Measurements from ENCODE around the gene CHCHD1.
A peak's percentile ranks its signal among the peaks of the same experiment; 100 is the strongest.

Gene CHCHD1

DNA sequence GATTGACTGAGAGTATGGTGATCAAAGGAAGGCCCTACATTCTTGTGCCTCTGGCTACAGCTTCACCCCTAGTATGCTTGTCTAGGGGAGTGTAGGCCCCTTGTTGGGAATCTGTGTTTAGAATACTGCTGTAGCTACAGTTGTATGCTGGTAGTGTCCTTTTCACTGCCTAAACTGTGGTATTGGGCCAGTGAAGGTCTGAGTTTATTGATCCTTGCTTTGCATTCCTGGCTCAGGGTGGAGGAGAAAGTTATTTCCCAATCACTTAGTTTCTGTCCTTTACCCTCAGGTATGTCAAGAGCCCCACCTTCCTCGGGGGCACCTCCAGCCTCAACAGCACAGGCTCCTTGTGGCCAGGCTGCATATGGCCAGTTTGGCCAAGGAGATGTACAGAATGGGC is 31.0 kb upstream of the CHCHD1 start:
- no peaks in the 10 kb centered on the region for H3K27me3 ChIP-seq (ENCODE audit: control insufficient read depth, insufficient read depth, low read length)
- no peaks in the 10 kb centered on the region for H3K9me3 ChIP-seq (ENCODE audit: control insufficient read depth, low read length)
- no peaks in the 10 kb centered on the region for H3K4me1 ChIP-seq (ENCODE audit: control insufficient read depth, insufficient read depth, low read length)
- H3K36me3 ChIP-seq (ENCODE audit: control insufficient read depth, insufficient read depth, low read length): peaks cover 9% of the 10 kb centered on the region
- no peak overlapping the region for H3K9ac ChIP-seq (ENCODE audit: low read length)
- H3K4me3 ChIP-seq (ENCODE audit: low read length): no peak overlapping the region

DNA sequence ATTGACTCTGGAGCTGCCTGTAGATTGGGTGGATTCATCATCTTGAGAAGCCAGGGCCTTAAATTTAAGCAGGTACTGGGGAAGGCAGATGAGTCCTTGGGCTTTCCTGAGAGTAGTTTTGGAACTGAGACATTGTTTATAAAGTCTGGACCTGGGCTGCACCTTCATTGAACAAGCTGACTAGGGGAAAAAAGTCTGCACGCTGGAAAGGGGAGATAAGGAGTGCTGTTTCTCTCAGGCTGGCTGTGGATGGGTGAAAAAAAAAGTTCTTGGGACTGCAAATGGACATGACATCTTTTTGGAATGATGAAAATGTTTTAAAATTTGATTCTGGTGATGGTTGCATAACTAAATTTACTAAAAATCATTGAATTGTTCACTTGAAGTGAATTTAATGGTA is 25.7 kb upstream of the CHCHD1 start:
- Histone ChIP-seq H3K9ac (ENCODE audit: low read length) (no peak overlapping the region), H3K36me3 (ENCODE audit: control insufficient read depth, insufficient read depth, low read length) (peaks cover 28% of the 10 kb centered on the region), H3K4me3 (ENCODE audit: low read length) (no peak overlapping the region), H3K27me3 (ENCODE audit: control insufficient read depth, insufficient read depth, low read length) (no peaks in the 10 kb centered on the region), H3K9me3 (ENCODE audit: control insufficient read depth, low read length) (no peaks in the 10 kb centered on the region), H3K4me1 (ENCODE audit: control insufficient read depth, insufficient read depth, low read length) (no peaks in the 10 kb centered on the region)

DNA sequence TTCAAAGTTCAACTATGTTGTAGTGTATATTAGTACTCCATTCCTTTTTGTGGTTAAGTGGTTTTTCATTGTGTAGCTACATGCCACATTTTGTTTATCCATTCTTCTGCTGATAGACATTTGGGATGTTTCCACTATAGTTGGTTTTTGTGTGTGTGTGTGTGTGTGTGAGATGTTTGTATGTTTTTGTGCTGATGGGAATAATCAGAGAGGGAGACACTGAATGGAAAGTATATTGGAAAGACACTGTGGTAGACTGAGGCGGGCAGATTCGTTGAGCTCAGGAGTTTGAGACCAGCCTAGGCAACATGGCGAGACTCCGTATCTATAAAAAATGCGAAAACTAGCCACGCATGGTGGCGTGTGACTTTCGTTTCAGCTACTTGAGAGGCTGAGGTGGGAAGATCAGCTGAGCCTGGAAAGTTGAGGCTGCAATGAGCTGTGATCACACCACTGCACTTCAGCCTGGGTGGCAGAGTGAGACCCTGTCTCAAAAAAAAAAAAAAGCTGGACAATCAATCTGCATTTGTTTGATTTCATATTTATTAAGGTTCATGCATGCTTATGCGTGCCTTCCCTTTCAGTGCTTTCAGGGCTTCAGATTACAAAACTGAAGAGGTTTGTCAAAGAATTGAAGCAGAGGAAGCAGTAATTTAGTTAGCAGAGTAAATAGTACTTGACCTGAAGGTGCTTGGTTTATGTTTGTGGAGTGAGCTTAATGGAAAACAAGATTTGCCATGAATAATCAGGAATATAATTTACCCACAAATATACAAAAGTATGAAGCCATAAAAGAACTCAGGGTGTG is 22.9 kb upstream of the CHCHD1 start:
- H3K9me3 ChIP-seq (ENCODE audit: control insufficient read depth, low read length): no peaks in the 10 kb centered on the region
- H3K4me1 ChIP-seq (ENCODE audit: control insufficient read depth, insufficient read depth, low read length): no peaks in the 10 kb centered on the region
- no peak overlapping the region for H3K4me3 ChIP-seq (ENCODE audit: low read length)
- no peak overlapping the region for H3K9ac ChIP-seq (ENCODE audit: low read length)
- H3K27me3 ChIP-seq (ENCODE audit: control insufficient read depth, insufficient read depth, low read length): no peaks in the 10 kb centered on the region
- peaks cover 30% of the 10 kb centered on the region for H3K36me3 ChIP-seq (ENCODE audit: control insufficient read depth, insufficient read depth, low read length)

GRCh38 chr10:73759512-73760115 is 22.2 kb upstream of the CHCHD1 start:
- H3K36me3 ChIP-seq (ENCODE audit: control insufficient read depth, insufficient read depth, low read length): peaks cover 30% of the 10 kb centered on the region
- H3K4me1 ChIP-seq (ENCODE audit: control insufficient read depth, insufficient read depth, low read length): no peaks in the 10 kb centered on the region
- H3K4me3 ChIP-seq (ENCODE audit: low read length): no peak overlapping the region
- H3K27me3 ChIP-seq (ENCODE audit: control insufficient read depth, insufficient read depth, low read length): no peaks in the 10 kb centered on the region
- no peak overlapping the region for H3K9ac ChIP-seq (ENCODE audit: low read length)
- no peaks in the 10 kb centered on the region for H3K9me3 ChIP-seq (ENCODE audit: control insufficient read depth, low read length)

DNA sequence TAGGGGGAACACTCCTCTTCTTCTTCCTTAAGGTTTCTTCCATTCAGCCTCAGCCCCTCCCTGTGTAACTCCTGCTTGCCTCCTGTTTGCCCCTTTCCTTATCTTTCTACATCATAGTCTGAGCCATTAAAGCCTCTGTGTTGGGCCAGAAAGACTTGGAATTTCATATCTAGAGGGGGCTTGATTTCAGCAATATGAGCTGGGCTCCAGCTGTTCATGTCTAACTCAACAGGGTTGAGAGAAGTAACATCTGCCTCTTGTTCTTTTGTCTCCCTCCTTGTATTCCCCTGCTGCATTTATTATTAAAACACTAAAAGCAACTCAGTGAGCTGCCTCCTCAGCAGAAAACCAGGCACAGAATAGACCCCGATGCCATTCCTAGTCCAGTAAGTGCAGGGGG is 20.1 kb upstream of the CHCHD1 start:
- H3K9ac ChIP-seq (ENCODE audit: low read length): no peak overlapping the region
- no peaks in the 10 kb centered on the region for H3K4me1 ChIP-seq (ENCODE audit: control insufficient read depth, insufficient read depth, low read length)
- H3K27me3 ChIP-seq (ENCODE audit: control insufficient read depth, insufficient read depth, low read length): no peaks in the 10 kb centered on the region
- no peaks in the 10 kb centered on the region for H3K9me3 ChIP-seq (ENCODE audit: control insufficient read depth, low read length)
- H3K4me3 ChIP-seq (ENCODE audit: low read length): no peak overlapping the region
- H3K36me3 ChIP-seq (ENCODE audit: control insufficient read depth, insufficient read depth, low read length): peaks cover 35% of the 10 kb centered on the region

DNA sequence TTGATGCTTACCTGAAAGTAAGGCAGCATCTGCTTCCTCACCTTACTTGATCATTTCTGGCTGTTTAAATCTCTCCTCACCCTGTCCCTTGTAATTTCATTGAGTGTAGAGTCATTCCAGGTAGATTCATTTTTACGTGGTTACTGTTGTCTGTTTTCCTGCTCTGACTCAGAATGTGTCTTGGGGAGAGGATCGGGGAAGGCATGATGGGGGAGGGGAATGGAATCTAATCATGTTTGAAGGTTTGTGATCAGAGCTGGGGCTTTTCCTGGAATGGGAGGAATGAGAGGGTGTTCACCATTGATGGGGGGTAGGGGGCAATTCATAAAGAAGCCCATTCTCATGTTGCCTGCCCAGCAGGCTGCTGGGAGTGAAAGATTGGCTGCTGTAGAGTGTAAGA is 18.9 kb upstream of the CHCHD1 start:
- Histone ChIP-seq H3K4me1 (ENCODE audit: control insufficient read depth, insufficient read depth, low read length) (no peaks in the 10 kb centered on the region), H3K27me3 (ENCODE audit: control insufficient read depth, insufficient read depth, low read length) (no peaks in the 10 kb centered on the region), H3K9ac (ENCODE audit: low read length) (no peak overlapping the region), H3K4me3 (ENCODE audit: low read length) (no peak overlapping the region), H3K36me3 (ENCODE audit: control insufficient read depth, insufficient read depth, low read length) (peaks cover 35% of the 10 kb centered on the region), H3K9me3 (ENCODE audit: control insufficient read depth, low read length) (no peaks in the 10 kb centered on the region)

GRCh38 chr10:73763343-73763742 is 18.5 kb upstream of the CHCHD1 start:
- no peak overlapping the region for H3K4me3 ChIP-seq (ENCODE audit: low read length)
- no peaks in the 10 kb centered on the region for H3K27me3 ChIP-seq (ENCODE audit: control insufficient read depth, insufficient read depth, low read length)
- H3K9ac ChIP-seq (ENCODE audit: low read length): no peak overlapping the region
- no peaks in the 10 kb centered on the region for H3K9me3 ChIP-seq (ENCODE audit: control insufficient read depth, low read length)
- peaks cover 35% of the 10 kb centered on the region for H3K36me3 ChIP-seq (ENCODE audit: control insufficient read depth, insufficient read depth, low read length)
- H3K4me1 ChIP-seq (ENCODE audit: control insufficient read depth, insufficient read depth, low read length): no peaks in the 10 kb centered on the region

- Histone ChIP-seq H3K9ac (ENCODE audit: low read length) (no peak overlapping the region), H3K9me3 (ENCODE audit: control insufficient read depth, low read length) (no peaks in the 10 kb centered on the region), H3K36me3 (ENCODE audit: control insufficient read depth, insufficient read depth, low read length) (peaks cover 27% of the 10 kb centered on the region), H3K27me3 (ENCODE audit: control insufficient read depth, insufficient read depth, low read length) (no peaks in the 10 kb centered on the region), H3K4me1 (ENCODE audit: control insufficient read depth, insufficient read depth, low read length) (no peaks in the 10 kb centered on the region), H3K4me3 (ENCODE audit: low read length) (no peak overlapping the region)
Observed at GRCh38 chr10:73765066-73765465, 16.8 kb upstream of the CHCHD1 start.

DNA sequence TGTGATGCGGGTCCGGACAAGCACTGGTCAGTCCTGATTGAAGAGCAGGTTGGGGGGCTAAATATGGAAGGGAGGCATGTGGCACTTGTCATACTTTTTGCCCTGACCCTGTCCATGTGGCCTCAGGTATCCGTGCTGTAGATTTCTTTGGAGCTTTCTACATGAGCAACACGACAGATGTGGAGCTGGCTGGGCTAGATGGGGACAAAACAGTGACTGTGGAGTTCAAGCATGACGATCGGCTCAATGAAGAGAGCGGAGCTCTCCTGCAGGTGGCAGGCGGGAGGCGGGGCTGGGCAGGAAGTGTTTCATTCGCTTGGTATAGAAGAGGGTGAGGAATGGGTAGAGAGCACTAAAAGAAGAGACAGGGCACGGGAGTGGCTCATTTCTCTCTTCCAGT is 13.0 kb upstream of the CHCHD1 start:
- H3K4me1 ChIP-seq (ENCODE audit: control insufficient read depth, insufficient read depth, low read length): peaks cover 14% of the 10 kb centered on the region
- peaks cover 5% of the 10 kb centered on the region for H3K36me3 ChIP-seq (ENCODE audit: control insufficient read depth, insufficient read depth, low read length)
- no peaks in the 10 kb centered on the region for H3K27me3 ChIP-seq (ENCODE audit: control insufficient read depth, insufficient read depth, low read length)
- H3K9ac ChIP-seq (ENCODE audit: low read length): no peak overlapping the region
- H3K9me3 ChIP-seq (ENCODE audit: control insufficient read depth, low read length): no peaks in the 10 kb centered on the region
- no peak overlapping the region for H3K4me3 ChIP-seq (ENCODE audit: low read length)

DNA sequence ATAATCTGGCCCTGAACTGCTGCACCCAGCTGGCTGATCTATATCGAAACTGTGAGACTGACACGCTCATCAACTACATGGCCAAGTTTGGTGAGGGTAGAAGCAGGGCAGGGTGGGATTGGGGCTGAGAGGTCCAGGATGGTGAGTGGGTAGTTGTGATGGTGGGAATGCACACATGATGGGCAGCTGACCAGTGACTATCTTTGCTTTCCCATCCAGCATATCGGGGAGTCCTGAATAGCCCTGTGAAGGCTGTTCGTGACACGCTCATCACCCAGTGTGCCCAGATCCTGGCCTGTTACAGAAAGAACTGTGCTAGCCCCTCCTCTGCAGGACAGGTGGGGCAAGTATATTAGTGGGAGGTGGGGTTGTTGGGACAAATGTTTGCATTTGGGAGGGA is 12.5 kb upstream of the CHCHD1 start:
- no peak overlapping the region for H3K4me3 ChIP-seq (ENCODE audit: low read length)
- H3K9ac ChIP-seq (ENCODE audit: low read length): no peak overlapping the region
- no peaks in the 10 kb centered on the region for H3K9me3 ChIP-seq (ENCODE audit: control insufficient read depth, low read length)
- H3K4me1 ChIP-seq (ENCODE audit: control insufficient read depth, insufficient read depth, low read length): peaks cover 18% of the 10 kb centered on the region
- no peaks in the 10 kb centered on the region for H3K27me3 ChIP-seq (ENCODE audit: control insufficient read depth, insufficient read depth, low read length)
- peaks cover 5% of the 10 kb centered on the region for H3K36me3 ChIP-seq (ENCODE audit: control insufficient read depth, insufficient read depth, low read length)

DNA sequence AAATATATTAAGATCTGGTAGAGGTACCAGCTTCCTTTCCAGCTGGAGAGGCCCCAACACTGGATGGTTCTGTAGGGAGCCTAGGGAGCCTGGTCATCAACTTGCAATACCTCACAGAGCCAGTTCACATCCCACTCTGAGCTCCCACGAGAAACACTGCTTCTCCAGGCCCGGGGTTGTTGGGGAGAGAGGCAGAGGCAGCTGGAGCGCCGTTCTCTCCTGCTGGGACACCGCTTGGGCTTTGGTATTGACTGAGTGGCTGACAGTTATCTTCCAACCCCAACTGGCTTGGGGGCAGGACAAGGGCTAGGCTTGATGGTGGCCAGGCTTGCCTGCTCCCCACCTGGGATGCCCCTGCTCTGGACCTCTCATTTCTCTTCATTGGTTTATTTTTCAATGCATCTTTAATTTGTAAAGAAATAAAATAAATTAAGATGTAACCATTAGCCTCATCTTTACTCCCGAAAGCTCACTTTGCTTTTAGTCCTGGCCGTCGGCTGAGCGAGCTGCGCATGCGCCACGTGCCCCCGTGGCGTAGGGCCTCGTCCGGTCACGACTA is 10.0 kb upstream of the CHCHD1 start:
- Histone ChIP-seq H3K4me1 (ENCODE audit: control insufficient read depth, insufficient read depth, low read length) (peaks cover 29% of the 10 kb centered on the region), H3K36me3 (ENCODE audit: control insufficient read depth, insufficient read depth, low read length) (no peaks in the 10 kb centered on the region), H3K27me3 (ENCODE audit: control insufficient read depth, insufficient read depth, low read length) (no peaks in the 10 kb centered on the region), H3K9ac (ENCODE audit: low read length) (peak overlapping the region; percentile 76), H3K4me3 (ENCODE audit: low read length) (peak overlapping the region; percentile 68), H3K9me3 (ENCODE audit: control insufficient read depth, low read length) (no peaks in the 10 kb centered on the region)

GRCh38 chr10:73772281-73773151 is 9.3 kb upstream of the CHCHD1 start:
- Histone ChIP-seq H3K4me3 (ENCODE audit: low read length) (peak overlapping the region; percentile 68), H3K27me3 (ENCODE audit: control insufficient read depth, insufficient read depth, low read length) (no peaks in the 10 kb centered on the region), H3K36me3 (ENCODE audit: control insufficient read depth, insufficient read depth, low read length) (no peaks in the 10 kb centered on the region), H3K4me1 (ENCODE audit: control insufficient read depth, insufficient read depth, low read length) (peaks cover 29% of the 10 kb centered on the region), H3K9me3 (ENCODE audit: control insufficient read depth, low read length) (no peaks in the 10 kb centered on the region), H3K9ac (ENCODE audit: low read length) (peak overlapping the region; percentile 76)
